ENCODE measurements around the gene ORC3. TPM values are rescaled to one million over a fixed set of nuclear protein-coding genes. Genes with fewer than 3 reads are reported as not detected.

Gene ORC3
- total and polyA plus RNA-seq, 5 donors from 2014 or later = 17.8 to 49.3 (median 39.4) TPM

- H3K27me3 Mint-ChIP-seq = no peaks in the 10 kb centered on the region
- peak overlapping the region in 1 of 3 donors; percentile 32 for H3K27ac Mint-ChIP-seq
- DNase-seq (peak in 1 of 3 donors; percentile 44), ATAC-seq (ENCODE audit: low read depth in 2 of 2) (peak; percentile 26 to 28)
- Histone ChIP-seq H3K4me1 (ENCODE audit: control insufficient read depth, insufficient read depth, low read length, poor library complexity, severe bottlenecking) (peaks cover 6% of the 10 kb centered on the region), H3K27ac (ENCODE audit: insufficient read depth, low read length, poor library complexity, severe bottlenecking) (no peak overlapping the region), H3K9me3 (ENCODE audit: control insufficient read depth in 2 of 2, low read length in 2 of 2) (no peaks in the 10 kb centered on the region), H3K4me3 (ENCODE audit: low read depth, low read length) (no peak overlapping the region), H3K36me3 (ENCODE audit: control insufficient read depth, insufficient read depth, low read length) (no peaks in the 10 kb centered on the region), H3K27me3 (ENCODE audit: control insufficient read depth, insufficient read depth, low read length) (no peaks in the 10 kb centered on the region)
- peaks cover 3 to 20% (median 12%) of the 10 kb centered on the region in 4 donors for H3K4me1 Mint-ChIP-seq
- H3K36me3 Mint-ChIP-seq = no peaks in the 10 kb centered on the region
- H3K9me3 Mint-ChIP-seq = peaks cover 0 to 4% (median 0%) of the 10 kb centered on the region in 7 donors
- H3K4me3 Mint-ChIP-seq = no peak overlapping the region
Observed at GRCh38 chr6:87714093-87714842, 124.3 kb downstream of the ORC3 start.

Other genes starting within 250 kb of the ORC3 start
- gene C6orf163, start 245.3 kb upstream of the ORC3 start, total RNA-seq = 2.1 TPM
- gene C6orf163, start 245.3 kb upstream of the ORC3 start, polyA plus RNA-seq = 1 to 10 TPM in 1 of 4 donors, under 1 TPM in 2, not detected in 1; 0.53 to 1.9 (median 0.67) TPM
- gene CFAP206, start 182.2 kb upstream of the ORC3 start, total RNA-seq = not detected
- gene CFAP206, start 182.2 kb upstream of the ORC3 start, polyA plus RNA-seq = not detected
- gene SLC35A1, start 117.2 kb upstream of the ORC3 start, total RNA-seq = 12.0 TPM
- gene SLC35A1, start 117.2 kb upstream of the ORC3 start, polyA plus RNA-seq = 10 to 100 TPM; 28.2 to 36.1 (median 33.7) TPM
- gene RARS2, start 148 bp upstream of the ORC3 start, total RNA-seq = 34.0 TPM
- gene RARS2, start 148 bp upstream of the ORC3 start, polyA plus RNA-seq = 10 to 100 TPM; 34.8 to 44.7 (median 42.8) TPM
- gene AKIRIN2, start 112.1 kb downstream of the ORC3 start, total RNA-seq = 119 TPM
- gene AKIRIN2, start 112.1 kb downstream of the ORC3 start, polyA plus RNA-seq = 10 to 100 TPM; 47.7 to 66.7 (median 49.5) TPM

Data from CD4-positive, CD25-positive, alpha-beta regulatory T cell (primary cell).